GM23338 (cell line): ENCODE data around the gene RTEL1. TPM values are rescaled to one million over a fixed set of nuclear protein-coding genes. Genes with fewer than 3 reads are reported as not detected.

Experiments used
- ATAC-seq: fragments of 200-7000 bp; cut with Tn5 transposase; 3 replicates; pipeline ENCODE4 v1.9.1; 2020
- DNase-seq: peaks from one replicate; pipeline ENCODE4 v3.0.0-alpha.2; 2015; ENCODE audit warnings: low spot score
- H2AFZ ChIP-seq: fragments of 200-600 bp; sonication (generic); 2 replicates; pipeline ENCODE4 v1.8.0; 2016; ENCODE audit warnings: antibody characterized with exemption, mild to moderate bottlenecking, moderate library complexity
- H3F3A ChIP-seq: fragments of 200-600 bp; sonication (generic); replicated peaks from 2 replicates; pipeline ENCODE4 v1.8.0; 2017; ENCODE audit warnings: antibody characterized with exemption, mixed run types, low read depth
- H3K27ac ChIP-seq: fragments of 200-600 bp; sonication (generic); 2 replicates; pipeline ENCODE4 v1.6.1; 2016; ENCODE audit warnings: low read depth
- H3K27me3 ChIP-seq: fragments of 200-600 bp; sonication (generic); 2 replicates; pipeline ENCODE4 v1.8.0; 2016; ENCODE audit warnings: mild to moderate bottlenecking, mixed run types, moderate library complexity; ENCODE audit not compliant: insufficient read depth
- H3K36me3 ChIP-seq: fragments of 200-600 bp; sonication (generic); 2 replicates; pipeline ENCODE4 v1.8.0; 2016; ENCODE audit warnings: mild to moderate bottlenecking; ENCODE audit not compliant: insufficient read depth
- H3K4me1 ChIP-seq: fragments of 200-600 bp; sonication (generic); 2 replicates; pipeline ENCODE4 v1.8.0; 2016; ENCODE audit warnings: mild to moderate bottlenecking, moderate library complexity; ENCODE audit not compliant: insufficient read depth
- H3K4me2 ChIP-seq: fragments of 200-600 bp; sonication (generic); 2 replicates; pipeline ENCODE4 v1.7.1; 2017; ENCODE audit warnings: mixed run types
- H3K4me3 ChIP-seq: fragments of 200-600 bp; sonication (generic); 2 replicates; pipeline ENCODE4 v1.6.1; 2016; ENCODE audit warnings: mixed run types
- H3K79me2 ChIP-seq: fragments of 200-600 bp; sonication (generic); replicated peaks from 2 replicates; pipeline ENCODE4 v1.8.0; 2017; ENCODE audit warnings: mild to moderate bottlenecking; ENCODE audit not compliant: insufficient read depth
- H3K9me2 ChIP-seq: fragments of 200-600 bp; sonication (generic); 2 replicates; pipeline ENCODE4 v1.8.0; 2017; ENCODE audit not compliant: insufficient read depth
- H4K20me1 ChIP-seq: fragments of 200-600 bp; sonication (generic); replicated peaks from 2 replicates; pipeline ENCODE4 v1.8.0; 2017; ENCODE audit warnings: mild to moderate bottlenecking; ENCODE audit not compliant: insufficient read depth
- H3K27ac Mint-ChIP-seq: 2 replicates; pipeline ENCODE4 v1.8.0; 2020; ENCODE audit warnings: inconsistent platforms, mild to moderate bottlenecking, moderate library complexity, mixed read lengths
- H3K27me3 Mint-ChIP-seq: 3 replicates; pipeline ENCODE4 v1.8.0; 2022; ENCODE audit warnings: low read depth, mild to moderate bottlenecking, moderate library complexity, mixed read lengths, inconsistent platforms; ENCODE audit not compliant: insufficient read depth, poor library complexity
- H3K36me3 Mint-ChIP-seq: 3 replicates; pipeline ENCODE4 v1.8.0; 2021; ENCODE audit warnings: low read depth, mild to moderate bottlenecking, inconsistent platforms, moderate library complexity, mixed read lengths
- H3K4me1 Mint-ChIP-seq: 3 replicates; pipeline ENCODE4 v1.8.0; 2020; ENCODE audit warnings: mild to moderate bottlenecking, inconsistent platforms, mixed read lengths
- H3K4me3 Mint-ChIP-seq: 3 replicates; pipeline ENCODE4 v1.8.0; 2021; ENCODE audit warnings: moderate library complexity, mild to moderate bottlenecking, inconsistent platforms, mixed read lengths
- H3K9me3 Mint-ChIP-seq: 3 replicates; pipeline ENCODE4 v1.8.0; 2020; ENCODE audit warnings: moderate library complexity, mild to moderate bottlenecking, inconsistent platforms, mixed read lengths
- CREB1 ChIP-seq: fragments of 250-450 bp; sonication (Bioruptor Pico); IDR thresholded peaks from 2 replicates; pipeline ENCODE4 v1.5.0; 2020; ENCODE audit warnings: low read depth, mild to moderate bottlenecking, moderate library complexity
- EZH2 ChIP-seq: fragments of 200-600 bp; sonication (generic); IDR thresholded peaks from one replicate; pipeline ENCODE4 v1.8.0; 2017; ENCODE audit warnings: antibody characterized with exemption, mild to moderate bottlenecking, low read depth; ENCODE audit not compliant: unreplicated experiment
- EZH2phosphoT487 ChIP-seq: fragments of 200-600 bp; sonication (generic); IDR thresholded peaks from one replicate; pipeline ENCODE4 v1.8.1; 2018; ENCODE audit warnings: antibody characterized with exemption; ENCODE audit not compliant: unreplicated experiment
- JUNB ChIP-seq: IDR thresholded peaks from one replicate; pipeline ENCODE4 v1.6.1; 2016; ENCODE audit warnings: antibody characterized with exemption; ENCODE audit not compliant: unreplicated experiment
- NANOG ChIP-seq: IDR thresholded peaks from 2 replicates; pipeline ENCODE4 v1.6.1; 2016; ENCODE audit warnings: antibody characterized with exemption, borderline replicate concordance
- POLR2AphosphoS5 ChIP-seq: IDR thresholded peaks from 2 replicates; pipeline ENCODE4 v1.6.1; 2016; ENCODE audit warnings: antibody characterized with exemption, low read depth
- STAT1 ChIP-seq: IDR thresholded peaks from one replicate; pipeline ENCODE4 v1.6.1; 2016; ENCODE audit warnings: antibody characterized with exemption; ENCODE audit not compliant: unreplicated experiment
- ZNF114 ChIP-seq: fragments of 250-450 bp; sonication (Bioruptor Pico); IDR thresholded peaks from 2 replicates; pipeline ENCODE4 v1.5.0; 2020; ENCODE audit warnings: mild to moderate bottlenecking, moderate library complexity
- ZNF331 ChIP-seq: fragments of 250-450 bp; sonication (Bioruptor Pico); IDR thresholded peaks from 2 replicates; pipeline ENCODE4 v1.5.0; 2020; ENCODE audit warnings: low read depth, mild to moderate bottlenecking, moderate library complexity
- polyA plus RNA-seq: library from polyadenylated mRNA; unstranded; fragments of >200 nt; fragmentation: Nextera tagmentation; extraction: Ambion mirVana; gene quantifications from 2 replicates; pipeline ENCODE4 v1.2.1, GENCODE V29; 2016
- total RNA-seq: library from RNA; depleted of rRNA; stranded (reverse); fragments of >200 nt; shearing (Covaris generic); gene quantifications from 2 replicates; pipeline ENCODE4 v1.2.3, GENCODE V29; 2014
- TF ChIP-seq, protein P1 (sequence below): IDR thresholded peaks from one replicate; pipeline ENCODE4 v1.6.1; 2018; ENCODE audit warnings: antibody characterized with exemption; ENCODE audit not compliant: unreplicated experiment
- TF ChIP-seq, protein P2 (sequence below): fragments of 250-450 bp; sonication (Bioruptor Pico); IDR thresholded peaks from 2 replicates; pipeline ENCODE4 v1.5.0; 2020; ENCODE audit warnings: mild to moderate bottlenecking, moderate library complexity
- TF ChIP-seq, protein P3 (sequence below): IDR thresholded peaks from 2 replicates; pipeline ENCODE4 v1.6.1; 2016; ENCODE audit warnings: antibody characterized with exemption
- TF ChIP-seq, protein P4 (sequence below), 2 experiments: fragments of 200-600 bp in 1 of 2; sonication (generic) in 1 of 2; conservative IDR thresholded peaks; 2 replicates each; pipeline versions ENCODE4 v1.5.1 to v1.6.1; 2016 to 2017; ENCODE audit warnings: antibody characterized with exemption in 2 of 2, low read depth in 2 of 2, mild to moderate bottlenecking in 2 of 2, moderate library complexity in 1 of 2

Gene RTEL1
- total and polyA plus RNA-seq, 2 experiments from 2014 or later, result 14.2 to 34.5 TPM

DNA sequence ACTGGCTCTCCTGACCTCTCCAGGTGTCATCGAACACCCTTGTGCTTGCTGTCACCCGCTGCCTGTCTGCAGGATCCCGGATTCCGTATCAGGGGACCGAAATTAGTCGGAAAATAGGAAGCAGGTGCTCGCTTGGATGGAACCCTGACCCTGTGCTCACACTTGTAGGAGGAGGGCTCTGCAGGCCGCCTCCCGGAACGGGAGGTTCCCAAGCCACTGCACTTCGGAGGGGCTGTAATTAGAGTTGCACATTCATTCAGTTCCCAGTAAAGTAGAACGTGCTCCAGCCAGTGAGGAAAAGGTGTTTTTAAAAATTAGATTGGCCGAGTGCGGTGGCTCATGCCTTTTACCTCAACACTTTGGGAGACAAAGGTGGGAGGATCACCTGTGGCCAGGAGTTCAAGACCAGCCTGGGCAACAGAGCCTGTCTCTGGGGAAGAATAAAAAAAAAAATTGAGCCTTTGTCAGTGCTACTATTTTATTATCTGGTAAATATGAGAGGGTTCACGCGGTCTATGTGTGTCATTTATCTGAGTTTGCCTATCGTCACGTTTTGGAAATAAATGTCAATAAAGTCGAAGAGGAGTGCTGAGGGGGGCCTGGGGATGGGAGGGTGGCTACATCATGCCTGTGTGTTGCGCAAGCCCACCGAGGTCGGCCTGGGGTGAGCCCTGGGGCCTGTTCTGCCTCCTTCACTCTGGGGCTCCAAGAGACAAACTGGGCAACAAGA lies 29.7 kb upstream of the RTEL1 start:
- DNase-seq (peak; percentile 31), ATAC-seq (peak; percentile 28)
- H3K79me2 ChIP-seq, result peaks cover 21% of the 10 kb centered on the region

More for the DNA sequence above, 29.7 kb upstream of the RTEL1 start:
- no peak for TF ChIP-seq NANOG
- no peak for TF ChIP-seq ZNF331 (CRISPR knock-in tag)
- TF ChIP-seq, protein P1, sequence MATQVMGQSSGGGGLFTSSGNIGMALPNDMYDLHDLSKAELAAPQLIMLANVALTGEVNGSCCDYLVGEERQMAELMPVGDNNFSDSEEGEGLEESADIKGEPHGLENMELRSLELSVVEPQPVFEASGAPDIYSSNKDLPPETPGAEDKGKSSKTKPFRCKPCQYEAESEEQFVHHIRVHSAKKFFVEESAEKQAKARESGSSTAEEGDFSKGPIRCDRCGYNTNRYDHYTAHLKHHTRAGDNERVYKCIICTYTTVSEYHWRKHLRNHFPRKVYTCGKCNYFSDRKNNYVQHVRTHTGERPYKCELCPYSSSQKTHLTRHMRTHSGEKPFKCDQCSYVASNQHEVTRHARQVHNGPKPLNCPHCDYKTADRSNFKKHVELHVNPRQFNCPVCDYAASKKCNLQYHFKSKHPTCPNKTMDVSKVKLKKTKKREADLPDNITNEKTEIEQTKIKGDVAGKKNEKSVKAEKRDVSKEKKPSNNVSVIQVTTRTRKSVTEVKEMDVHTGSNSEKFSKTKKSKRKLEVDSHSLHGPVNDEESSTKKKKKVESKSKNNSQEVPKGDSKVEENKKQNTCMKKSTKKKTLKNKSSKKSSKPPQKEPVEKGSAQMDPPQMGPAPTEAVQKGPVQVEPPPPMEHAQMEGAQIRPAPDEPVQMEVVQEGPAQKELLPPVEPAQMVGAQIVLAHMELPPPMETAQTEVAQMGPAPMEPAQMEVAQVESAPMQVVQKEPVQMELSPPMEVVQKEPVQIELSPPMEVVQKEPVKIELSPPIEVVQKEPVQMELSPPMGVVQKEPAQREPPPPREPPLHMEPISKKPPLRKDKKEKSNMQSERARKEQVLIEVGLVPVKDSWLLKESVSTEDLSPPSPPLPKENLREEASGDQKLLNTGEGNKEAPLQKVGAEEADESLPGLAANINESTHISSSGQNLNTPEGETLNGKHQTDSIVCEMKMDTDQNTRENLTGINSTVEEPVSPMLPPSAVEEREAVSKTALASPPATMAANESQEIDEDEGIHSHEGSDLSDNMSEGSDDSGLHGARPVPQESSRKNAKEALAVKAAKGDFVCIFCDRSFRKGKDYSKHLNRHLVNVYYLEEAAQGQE, result no peak
- TF ChIP-seq CREB1 (CRISPR knock-in tag), result no peak
- no peak for TF ChIP-seq STAT1
- TF ChIP-seq, protein P2, sequence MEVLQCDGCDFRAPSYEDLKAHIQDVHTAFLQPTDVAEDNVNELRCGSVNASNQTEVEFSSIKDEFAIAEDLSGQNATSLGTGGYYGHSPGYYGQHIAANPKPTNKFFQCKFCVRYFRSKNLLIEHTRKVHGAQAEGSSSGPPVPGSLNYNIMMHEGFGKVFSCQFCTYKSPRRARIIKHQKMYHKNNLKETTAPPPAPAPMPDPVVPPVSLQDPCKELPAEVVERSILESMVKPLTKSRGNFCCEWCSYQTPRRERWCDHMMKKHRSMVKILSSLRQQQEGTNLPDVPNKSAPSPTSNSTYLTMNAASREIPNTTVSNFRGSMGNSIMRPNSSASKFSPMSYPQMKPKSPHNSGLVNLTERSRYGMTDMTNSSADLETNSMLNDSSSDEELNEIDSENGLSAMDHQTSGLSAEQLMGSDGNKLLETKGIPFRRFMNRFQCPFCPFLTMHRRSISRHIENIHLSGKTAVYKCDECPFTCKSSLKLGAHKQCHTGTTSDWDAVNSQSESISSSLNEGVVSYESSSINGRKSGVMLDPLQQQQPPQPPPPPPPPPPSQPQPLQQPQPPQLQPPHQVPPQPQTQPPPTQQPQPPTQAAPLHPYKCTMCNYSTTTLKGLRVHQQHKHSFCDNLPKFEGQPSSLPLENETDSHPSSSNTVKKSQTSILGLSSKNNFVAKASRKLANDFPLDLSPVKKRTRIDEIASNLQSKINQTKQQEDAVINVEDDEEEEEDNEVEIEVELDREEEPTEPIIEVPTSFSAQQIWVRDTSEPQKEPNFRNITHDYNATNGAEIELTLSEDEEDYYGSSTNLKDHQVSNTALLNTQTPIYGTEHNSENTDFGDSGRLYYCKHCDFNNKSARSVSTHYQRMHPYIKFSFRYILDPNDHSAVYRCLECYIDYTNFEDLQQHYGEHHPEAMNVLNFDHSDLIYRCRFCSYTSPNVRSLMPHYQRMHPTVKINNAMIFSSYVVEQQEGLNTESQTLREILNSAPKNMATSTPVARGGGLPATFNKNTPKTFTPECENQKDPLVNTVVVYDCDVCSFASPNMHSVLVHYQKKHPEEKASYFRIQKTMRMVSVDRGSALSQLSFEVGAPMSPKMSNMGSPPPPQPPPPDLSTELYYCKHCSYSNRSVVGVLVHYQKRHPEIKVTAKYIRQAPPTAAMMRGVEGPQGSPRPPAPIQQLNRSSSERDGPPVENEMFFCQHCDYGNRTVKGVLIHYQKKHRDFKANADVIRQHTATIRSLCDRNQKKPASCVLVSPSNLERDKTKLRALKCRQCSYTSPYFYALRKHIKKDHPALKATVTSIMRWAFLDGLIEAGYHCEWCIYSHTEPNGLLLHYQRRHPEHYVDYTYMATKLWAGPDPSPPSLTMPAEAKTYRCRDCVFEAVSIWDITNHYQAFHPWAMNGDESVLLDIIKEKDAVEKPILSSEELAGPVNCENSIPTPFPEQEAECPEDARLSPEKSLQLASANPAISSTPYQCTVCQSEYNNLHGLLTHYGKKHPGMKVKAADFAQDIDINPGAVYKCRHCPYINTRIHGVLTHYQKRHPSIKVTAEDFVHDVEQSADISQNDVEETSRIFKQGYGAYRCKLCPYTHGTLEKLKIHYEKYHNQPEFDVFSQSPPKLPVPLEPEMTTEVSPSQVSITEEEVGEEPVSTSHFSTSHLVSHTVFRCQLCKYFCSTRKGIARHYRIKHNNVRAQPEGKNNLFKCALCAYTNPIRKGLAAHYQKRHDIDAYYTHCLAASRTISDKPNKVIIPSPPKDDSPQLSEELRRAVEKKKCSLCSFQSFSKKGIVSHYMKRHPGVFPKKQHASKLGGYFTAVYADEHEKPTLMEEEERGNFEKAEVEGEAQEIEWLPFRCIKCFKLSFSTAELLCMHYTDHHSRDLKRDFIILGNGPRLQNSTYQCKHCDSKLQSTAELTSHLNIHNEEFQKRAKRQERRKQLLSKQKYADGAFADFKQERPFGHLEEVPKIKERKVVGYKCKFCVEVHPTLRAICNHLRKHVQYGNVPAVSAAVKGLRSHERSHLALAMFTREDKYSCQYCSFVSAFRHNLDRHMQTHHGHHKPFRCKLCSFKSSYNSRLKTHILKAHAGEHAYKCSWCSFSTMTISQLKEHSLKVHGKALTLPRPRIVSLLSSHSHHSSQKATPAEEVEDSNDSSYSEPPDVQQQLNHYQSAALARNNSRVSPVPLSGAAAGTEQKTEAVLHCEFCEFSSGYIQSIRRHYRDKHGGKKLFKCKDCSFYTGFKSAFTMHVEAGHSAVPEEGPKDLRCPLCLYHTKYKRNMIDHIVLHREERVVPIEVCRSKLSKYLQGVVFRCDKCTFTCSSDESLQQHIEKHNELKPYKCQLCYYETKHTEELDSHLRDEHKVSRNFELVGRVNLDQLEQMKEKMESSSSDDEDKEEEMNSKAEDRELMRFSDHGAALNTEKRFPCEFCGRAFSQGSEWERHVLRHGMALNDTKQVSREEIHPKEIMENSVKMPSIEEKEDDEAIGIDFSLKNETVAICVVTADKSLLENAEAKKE (CRISPR knock-in tag), result no peak
- TF ChIP-seq EZH2phosphoT487, result no peak
- TF ChIP-seq POLR2AphosphoS5, result no peak
- TF ChIP-seq EZH2, result no peak
- TF ChIP-seq, protein P3, sequence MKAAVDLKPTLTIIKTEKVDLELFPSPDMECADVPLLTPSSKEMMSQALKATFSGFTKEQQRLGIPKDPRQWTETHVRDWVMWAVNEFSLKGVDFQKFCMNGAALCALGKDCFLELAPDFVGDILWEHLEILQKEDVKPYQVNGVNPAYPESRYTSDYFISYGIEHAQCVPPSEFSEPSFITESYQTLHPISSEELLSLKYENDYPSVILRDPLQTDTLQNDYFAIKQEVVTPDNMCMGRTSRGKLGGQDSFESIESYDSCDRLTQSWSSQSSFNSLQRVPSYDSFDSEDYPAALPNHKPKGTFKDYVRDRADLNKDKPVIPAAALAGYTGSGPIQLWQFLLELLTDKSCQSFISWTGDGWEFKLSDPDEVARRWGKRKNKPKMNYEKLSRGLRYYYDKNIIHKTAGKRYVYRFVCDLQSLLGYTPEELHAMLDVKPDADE, result no peak
- TF ChIP-seq, protein P4, sequence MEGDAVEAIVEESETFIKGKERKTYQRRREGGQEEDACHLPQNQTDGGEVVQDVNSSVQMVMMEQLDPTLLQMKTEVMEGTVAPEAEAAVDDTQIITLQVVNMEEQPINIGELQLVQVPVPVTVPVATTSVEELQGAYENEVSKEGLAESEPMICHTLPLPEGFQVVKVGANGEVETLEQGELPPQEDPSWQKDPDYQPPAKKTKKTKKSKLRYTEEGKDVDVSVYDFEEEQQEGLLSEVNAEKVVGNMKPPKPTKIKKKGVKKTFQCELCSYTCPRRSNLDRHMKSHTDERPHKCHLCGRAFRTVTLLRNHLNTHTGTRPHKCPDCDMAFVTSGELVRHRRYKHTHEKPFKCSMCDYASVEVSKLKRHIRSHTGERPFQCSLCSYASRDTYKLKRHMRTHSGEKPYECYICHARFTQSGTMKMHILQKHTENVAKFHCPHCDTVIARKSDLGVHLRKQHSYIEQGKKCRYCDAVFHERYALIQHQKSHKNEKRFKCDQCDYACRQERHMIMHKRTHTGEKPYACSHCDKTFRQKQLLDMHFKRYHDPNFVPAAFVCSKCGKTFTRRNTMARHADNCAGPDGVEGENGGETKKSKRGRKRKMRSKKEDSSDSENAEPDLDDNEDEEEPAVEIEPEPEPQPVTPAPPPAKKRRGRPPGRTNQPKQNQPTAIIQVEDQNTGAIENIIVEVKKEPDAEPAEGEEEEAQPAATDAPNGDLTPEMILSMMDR (conservative IDR thresholded peaks at IDR 0.05; ENCODE audit: low read depth in 2 of 2), result no peak
- TF ChIP-seq ZNF114 (CRISPR knock-in tag), result no peak
- no peak for TF ChIP-seq JUNB
- Histone ChIP-seq H3K27ac (no peak overlapping the region), H3K4me2 (peak overlapping the region; percentile 89; the same call in 1 of the 2 replicates), H3K4me3 (peak overlapping the region; percentile 91; the same call in 1 of the 2 replicates), H3K36me3 (no peaks in the 10 kb centered on the region), H3K4me1 (peaks cover 3% of the 10 kb centered on the region; the same call in 1 of the 2 replicates), H4K20me1 (no peaks in the 10 kb centered on the region), H2AFZ (no peak overlapping the region), H3K27me3 (no peaks in the 10 kb centered on the region), H3F3A (peaks cover 10% of the 10 kb centered on the region; the same call in 1 of the 2 replicates), H3K9me2 (no peaks in the 10 kb centered on the region)
- peaks cover 14% of the 10 kb centered on the region for H3K4me1 Mint-ChIP-seq
- H3K27me3 Mint-ChIP-seq, result peaks cover 7% of the 10 kb centered on the region
- H3K9me3 Mint-ChIP-seq, result no peaks in the 10 kb centered on the region
- peak overlapping the region; percentile 73 for H3K4me3 Mint-ChIP-seq
- H3K36me3 Mint-ChIP-seq, result peaks cover 2% of the 10 kb centered on the region; the same call in 1 of the 3 replicates
- peak overlapping the region; percentile 50; the same call in 1 of the 2 replicates for H3K27ac Mint-ChIP-seq
